LNCAP (cell line): Measurements from ENCODE around the gene SFXN4.

Experiments used
- TF ChIP-seq, protein P1 (sequence below): fragments of 450-650 bp; IDR thresholded peaks from 2 replicates; pipeline ENCODE4 v1.5.1; 2017; ENCODE audit warnings: mild to moderate bottlenecking

SFXN4 gene

GRCh38 chr10:119103903-119104653, 61.4 kb downstream of the SFXN4 start, which contains the start of gene DENND10:
TSS of gene DENND10 (plus strand) at chr10:119104113. CDS start at chr10:119104143, 30 bp downstream.
- TF ChIP-seq, protein P1, sequence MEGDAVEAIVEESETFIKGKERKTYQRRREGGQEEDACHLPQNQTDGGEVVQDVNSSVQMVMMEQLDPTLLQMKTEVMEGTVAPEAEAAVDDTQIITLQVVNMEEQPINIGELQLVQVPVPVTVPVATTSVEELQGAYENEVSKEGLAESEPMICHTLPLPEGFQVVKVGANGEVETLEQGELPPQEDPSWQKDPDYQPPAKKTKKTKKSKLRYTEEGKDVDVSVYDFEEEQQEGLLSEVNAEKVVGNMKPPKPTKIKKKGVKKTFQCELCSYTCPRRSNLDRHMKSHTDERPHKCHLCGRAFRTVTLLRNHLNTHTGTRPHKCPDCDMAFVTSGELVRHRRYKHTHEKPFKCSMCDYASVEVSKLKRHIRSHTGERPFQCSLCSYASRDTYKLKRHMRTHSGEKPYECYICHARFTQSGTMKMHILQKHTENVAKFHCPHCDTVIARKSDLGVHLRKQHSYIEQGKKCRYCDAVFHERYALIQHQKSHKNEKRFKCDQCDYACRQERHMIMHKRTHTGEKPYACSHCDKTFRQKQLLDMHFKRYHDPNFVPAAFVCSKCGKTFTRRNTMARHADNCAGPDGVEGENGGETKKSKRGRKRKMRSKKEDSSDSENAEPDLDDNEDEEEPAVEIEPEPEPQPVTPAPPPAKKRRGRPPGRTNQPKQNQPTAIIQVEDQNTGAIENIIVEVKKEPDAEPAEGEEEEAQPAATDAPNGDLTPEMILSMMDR: no peak

DNA sequence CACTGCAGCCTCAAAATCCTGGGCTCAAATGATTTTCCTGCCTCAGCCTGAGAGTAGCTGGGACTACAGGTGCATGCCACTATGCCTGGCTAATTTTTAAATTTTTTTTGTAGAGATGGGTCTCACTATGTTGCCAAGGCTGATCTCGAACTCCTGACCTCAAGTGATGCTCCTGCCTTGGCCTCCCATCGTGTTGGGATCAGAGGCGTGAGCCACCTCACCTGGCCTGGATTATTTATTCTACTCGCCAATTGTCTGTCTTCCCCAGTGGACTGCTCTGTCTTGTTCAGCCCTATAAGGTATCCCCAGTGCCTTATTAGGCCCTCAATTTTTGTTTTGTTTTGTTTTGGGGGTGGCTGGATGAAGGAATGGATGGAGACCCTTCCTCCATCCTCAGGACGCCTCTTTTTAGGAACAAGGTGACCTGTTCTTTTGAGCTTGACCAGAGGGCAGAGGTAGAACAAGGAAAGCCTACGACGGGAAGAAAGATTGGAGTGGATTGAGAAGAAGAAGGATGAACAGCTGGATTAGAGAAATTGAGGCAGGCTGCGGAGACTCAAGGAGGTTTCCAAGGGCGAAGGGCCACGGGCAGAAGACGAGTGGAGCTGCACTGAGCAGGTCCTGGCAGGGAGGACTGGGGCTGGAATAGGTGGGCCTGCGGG, 62.1 kb downstream of the SFXN4 start:
- TF ChIP-seq, protein P1: no peak

DNA sequence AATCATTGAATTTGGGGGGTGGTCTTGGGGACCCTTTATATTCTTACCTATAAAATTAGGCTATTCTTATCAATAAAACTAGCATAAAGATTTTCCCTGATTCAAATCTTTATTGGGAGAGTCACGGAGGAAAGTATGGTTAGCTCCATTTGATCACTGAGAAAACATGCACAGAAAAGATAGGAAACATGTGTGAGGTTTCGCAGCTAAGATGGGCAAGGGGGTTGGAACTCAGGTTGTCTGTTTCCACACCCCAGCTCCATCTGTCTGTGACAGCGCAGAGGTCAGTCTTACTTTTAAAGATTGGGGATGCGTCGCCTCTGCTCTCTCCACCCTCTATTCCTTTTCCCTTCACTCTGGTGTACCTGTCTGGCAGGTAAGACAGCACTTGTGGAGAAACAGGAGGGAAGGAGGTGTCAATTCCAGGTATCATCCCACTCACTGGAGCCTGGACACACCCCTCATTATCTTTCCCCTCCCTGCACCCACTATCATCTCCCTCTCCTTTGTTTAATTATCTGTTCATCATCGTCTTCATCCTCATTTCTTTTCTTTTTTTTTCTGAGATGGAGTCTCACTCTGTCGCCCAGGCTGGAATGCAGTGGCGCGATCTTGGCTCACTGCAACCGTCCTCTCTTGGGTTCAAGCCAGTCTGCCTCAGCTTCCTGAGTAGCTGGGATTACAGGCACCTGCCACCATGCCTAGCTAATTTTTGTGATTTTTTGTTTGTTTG, 64.0 kb downstream of the SFXN4 start:
- TF ChIP-seq, protein P1: no peak

GRCh38 chr10:119100434-119101238, 64.9 kb downstream of the SFXN4 start:
- TF ChIP-seq, protein P1: no peak

DNA sequence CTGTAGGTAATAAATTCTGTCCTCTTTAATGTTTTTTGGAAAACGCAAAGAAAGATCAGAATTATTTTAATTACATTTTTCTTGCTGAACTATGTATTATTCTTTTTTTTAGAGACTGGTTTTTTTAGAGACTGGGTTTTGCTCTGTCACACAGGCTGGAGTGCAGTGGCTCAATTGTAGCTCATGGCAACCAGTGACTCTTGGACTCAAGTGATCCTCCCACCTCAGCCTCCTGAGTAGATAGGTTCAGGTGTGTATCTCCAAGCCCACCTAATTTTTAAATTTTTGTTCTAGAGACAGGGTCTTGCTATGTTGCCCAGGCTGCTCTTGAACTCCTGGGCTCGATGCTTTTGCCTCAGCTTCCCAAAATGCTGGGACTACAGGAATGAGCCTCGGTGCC, 66.9 kb downstream of the SFXN4 start:
- TF ChIP-seq, protein P1: no peak

- TF ChIP-seq, protein P1: no peak
These were observed 69.9 kb downstream of the SFXN4 start for GRCh38 chr10:119095640-119096039.

DNA sequence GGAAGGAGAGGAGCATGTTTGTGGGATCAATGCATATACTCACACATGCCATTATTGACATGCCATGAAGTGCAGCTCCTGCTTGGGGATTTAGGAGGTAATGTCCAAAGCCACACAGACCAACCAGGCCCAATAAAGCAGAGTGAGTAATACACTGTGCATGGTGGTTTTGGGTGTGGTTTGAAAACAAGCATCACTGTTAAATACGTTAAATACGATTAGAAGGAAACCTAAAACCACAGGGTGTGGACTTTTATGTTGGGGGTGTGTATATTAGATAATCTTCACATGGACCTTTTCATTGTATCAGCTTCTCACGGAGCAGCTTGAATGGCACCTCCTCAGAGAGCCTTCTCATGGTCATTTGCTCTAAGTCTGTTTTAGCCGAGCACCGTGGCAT, 74.5 kb downstream of the SFXN4 start:
- TF ChIP-seq, protein P1: no peak
